Measurements from ENCODE around the gene LPP.

LPP gene

DNA sequence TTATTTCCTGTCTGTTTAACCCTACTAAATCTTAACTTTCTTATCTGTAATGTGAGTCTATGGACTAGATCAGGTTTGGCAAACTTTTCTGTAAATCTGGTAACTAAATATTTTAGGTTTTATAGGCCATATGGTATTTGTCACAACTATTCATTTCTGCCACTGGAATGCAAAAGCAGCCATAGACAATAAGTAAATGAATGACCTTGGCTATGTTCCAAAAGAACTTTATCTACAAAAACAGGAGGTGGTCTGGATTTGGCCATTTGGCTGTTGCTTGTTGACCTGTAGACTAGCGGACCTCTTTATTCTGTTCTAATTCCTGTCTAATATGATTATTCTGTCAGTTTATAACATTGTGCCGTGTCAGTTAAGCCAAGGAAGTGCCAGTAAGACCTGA lies 314.2 kb downstream of the LPP start:
- no peak for DNase-seq (ENCODE audit: low read depth in 2 of 2, low spot score in 1 of 2)

DNA sequence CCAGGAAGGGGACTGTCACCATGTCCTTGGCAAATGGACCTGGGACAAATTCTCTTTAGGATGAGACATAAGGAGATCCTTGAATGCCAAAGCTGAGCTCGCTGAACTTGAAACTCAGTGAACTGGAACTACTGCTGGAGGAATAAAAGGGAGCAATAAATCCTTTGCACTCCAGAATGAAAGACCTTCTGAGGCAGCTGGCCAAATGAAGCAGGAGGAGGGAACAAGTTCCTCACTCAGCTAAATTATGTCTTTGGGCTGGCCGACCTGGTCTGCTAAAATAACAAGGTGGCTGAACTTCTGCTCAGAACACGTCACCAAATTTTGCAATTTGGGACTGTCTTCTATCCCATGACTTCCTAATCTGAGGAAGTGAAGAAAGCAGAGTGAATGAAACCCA lies 314.7 kb downstream of the LPP start:
- DNase-seq (ENCODE audit: low read depth in 2 of 2, low spot score in 1 of 2): no peak

DNA sequence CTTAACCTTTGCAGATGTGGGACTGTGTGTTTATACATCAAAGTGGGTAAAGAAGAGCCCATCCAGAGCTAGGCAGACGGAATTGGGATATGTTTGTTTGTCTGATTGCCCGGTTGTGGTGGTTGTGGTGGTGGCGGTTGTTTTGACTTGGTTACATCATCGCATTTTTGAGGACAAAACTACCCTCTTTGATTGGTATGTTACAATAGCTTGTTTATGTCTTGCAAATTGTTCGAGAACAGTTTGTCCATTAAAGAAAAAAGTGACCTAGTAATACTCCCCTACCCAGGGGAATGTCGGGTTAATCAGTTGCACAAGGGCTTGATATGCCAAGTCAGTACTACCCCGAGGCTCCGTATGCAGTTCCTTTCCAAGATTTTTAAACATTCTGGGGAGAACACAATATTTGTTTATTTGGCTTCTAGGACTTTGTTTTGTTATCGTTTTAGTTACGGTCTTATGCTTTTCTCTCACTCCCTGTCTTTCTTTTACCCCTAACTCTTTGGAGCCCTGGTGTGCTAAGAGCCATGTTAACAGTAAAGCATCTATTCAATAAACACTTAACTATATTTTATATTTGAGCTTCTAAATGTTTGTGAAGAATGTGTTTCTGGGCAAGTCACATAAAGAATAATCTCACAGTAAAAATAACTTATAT lies 315.4 kb downstream of the LPP start:
- DNase-seq (ENCODE audit: low read depth in 2 of 2, low spot score in 1 of 2): no peak

- DNase-seq (ENCODE audit: low read depth in 2 of 2, low spot score in 1 of 2): no peak
Observed at GRCh38 chr3:188470508-188471130, 316.7 kb downstream of the LPP start.

DNA sequence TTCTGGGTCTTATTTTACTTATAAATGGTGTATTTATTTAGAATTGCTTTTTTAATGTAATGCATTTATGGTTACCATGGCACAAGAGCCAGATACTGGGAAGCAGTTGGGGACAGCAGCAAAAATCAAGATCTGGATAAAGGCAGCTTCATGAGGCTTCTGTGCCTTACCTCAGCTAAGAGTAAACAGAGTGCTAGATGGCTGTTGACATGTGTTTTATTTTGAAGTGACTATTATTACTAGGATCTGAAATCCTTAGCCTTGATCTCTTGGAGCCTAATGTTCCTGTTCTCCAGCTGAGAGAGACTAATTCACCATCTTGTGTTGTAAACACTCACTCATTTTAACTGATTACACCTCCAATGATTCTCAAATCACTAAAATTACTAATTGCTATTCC lies 317.8 kb downstream of the LPP start:
- DNase-seq (ENCODE audit: low read depth in 2 of 2, low spot score in 1 of 2): no peak

DNA sequence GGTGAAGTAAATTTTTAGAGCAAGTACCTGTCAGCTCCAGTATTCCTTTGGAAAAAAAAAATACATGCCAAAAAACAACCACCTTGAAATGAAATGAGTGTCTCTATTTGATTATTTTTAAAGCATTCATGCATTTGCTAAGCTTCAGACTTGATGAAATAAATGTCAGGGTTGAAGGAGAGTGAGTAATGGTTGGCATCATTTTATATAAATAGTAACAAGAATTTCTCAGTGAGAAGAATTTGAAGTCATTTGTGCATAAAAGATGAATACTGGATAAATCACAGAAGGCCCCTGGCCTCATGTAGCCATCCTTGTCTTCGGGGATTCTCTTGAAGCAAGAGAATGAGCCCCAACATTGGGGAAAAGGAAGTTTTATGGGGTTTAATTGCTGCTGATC lies 318.4 kb downstream of the LPP start:
- DNase-seq (ENCODE audit: low read depth in 2 of 2, low spot score in 1 of 2): no peak

- no peak for DNase-seq (ENCODE audit: low read depth in 2 of 2, low spot score in 1 of 2)
Observed at GRCh38 chr3:188473045-188473444, 319.1 kb downstream of the LPP start.

- no peak for DNase-seq (ENCODE audit: low read depth in 2 of 2, low spot score in 1 of 2)
Observed at GRCh38 chr3:188473591-188474288, 319.8 kb downstream of the LPP start.

DNA sequence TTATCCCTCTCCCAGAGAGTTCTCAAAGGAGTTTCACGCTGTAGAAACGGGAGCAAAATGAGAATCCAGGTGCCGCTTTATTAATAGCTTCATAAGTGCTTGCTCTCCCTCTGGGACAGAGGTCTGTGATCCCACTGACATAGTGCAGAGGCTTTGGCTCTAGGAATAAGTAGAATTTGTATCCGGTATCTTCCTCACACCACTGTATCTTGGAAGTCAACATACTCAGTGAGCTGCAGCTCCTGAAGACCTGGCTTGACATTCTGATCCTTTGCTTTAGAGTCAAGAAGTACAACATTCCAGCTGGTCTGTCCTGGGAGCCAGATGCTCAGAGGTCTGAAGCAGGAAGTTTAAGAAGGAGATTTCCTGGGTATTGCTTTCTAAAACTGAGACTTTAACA lies 323.0 kb downstream of the LPP start:
- DNase-seq (ENCODE audit: low read depth in 2 of 2, low spot score in 1 of 2): no peak

- DNase-seq (ENCODE audit: low read depth in 2 of 2, low spot score in 1 of 2): no peak
Observed at GRCh38 chr3:188480011-188480410, 326.1 kb downstream of the LPP start.

- DNase-seq (ENCODE audit: low read depth in 2 of 2, low spot score in 1 of 2): no peak
Observed at GRCh38 chr3:188482929-188483328, 329.0 kb downstream of the LPP start.

GRCh38 chr3:188486126-188486525 lies 332.2 kb downstream of the LPP start:
- no peak for DNase-seq (ENCODE audit: low read depth in 2 of 2, low spot score in 1 of 2)

DNA sequence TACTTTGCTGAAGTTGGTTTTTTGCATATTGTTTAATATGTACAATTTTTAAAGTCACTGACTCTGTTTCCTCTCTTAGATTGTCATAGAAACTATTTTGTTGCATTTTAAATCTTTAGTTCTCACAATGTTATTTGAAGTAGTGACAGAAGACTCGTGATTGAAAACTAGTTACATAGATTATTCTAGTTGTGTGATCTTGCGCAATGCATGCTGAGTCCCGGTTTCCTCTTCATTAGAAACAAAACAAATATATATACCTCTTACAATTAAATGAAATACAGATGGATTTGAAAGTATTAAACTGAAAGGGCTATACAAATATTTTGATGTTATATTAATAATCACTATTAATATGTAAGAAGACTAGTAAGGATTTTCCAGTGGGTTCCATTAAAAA lies 333.0 kb downstream of the LPP start:
- DNase-seq (ENCODE audit: low read depth in 2 of 2, low spot score in 1 of 2): no peak

GRCh38 chr3:188487652-188488051 lies 333.7 kb downstream of the LPP start:
- DNase-seq (ENCODE audit: low read depth in 2 of 2, low spot score in 1 of 2): no peak

GRCh38 chr3:188488801-188489200 lies 334.8 kb downstream of the LPP start:
- DNase-seq (ENCODE audit: low read depth in 2 of 2, low spot score in 1 of 2): no peak

GRCh38 chr3:188489639-188490405 lies 335.9 kb downstream of the LPP start:
- DNase-seq (ENCODE audit: low read depth in 2 of 2, low spot score in 1 of 2): no peak

- DNase-seq (ENCODE audit: low read depth in 2 of 2, low spot score in 1 of 2): no peak
Observed at GRCh38 chr3:188490416-188490815, 336.5 kb downstream of the LPP start.

- DNase-seq (ENCODE audit: low read depth in 2 of 2, low spot score in 1 of 2): no peak
Observed at GRCh38 chr3:188491276-188491687, 337.3 kb downstream of the LPP start.

DNA sequence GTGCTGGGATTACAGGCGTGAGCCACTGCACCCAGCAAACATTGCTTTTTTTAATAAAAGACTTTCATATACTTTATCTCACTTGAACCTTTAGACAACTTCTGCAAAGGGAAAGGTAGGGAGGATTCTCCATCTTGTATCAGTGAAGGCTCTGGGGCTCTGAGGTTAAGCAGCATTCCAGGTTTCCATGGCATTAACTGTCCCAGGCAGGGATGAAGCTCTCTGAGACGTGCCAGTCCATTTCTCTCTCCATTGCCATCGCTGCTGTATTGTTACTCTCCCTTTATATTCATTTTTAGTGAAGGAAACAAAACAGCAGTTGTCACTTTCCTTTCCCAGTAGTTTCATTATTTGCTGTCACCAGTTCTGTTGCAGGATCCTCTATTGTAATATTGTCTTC lies 342.4 kb downstream of the LPP start:
- no peak for DNase-seq (ENCODE audit: low read depth in 2 of 2, low spot score in 1 of 2)

DNA sequence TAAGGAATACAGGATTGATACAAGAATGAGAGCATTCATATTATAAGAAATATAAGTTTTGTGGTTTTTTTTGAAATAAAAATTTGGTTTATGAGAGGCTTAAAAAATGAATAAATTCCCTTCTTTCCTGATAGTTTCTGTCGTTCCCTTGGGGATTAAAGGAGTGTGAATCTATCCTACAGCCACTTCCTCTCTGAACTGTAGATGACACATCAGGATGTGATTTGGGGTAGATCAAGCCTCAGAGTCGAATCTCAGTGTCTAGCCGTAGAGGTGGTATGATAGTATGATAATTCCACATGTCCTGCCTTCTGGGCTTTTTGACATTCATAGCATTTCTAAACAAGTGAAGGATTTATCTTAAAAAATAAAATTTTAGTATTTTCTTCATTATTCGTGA lies 343.1 kb downstream of the LPP start:
- no peak for DNase-seq (ENCODE audit: low read depth in 2 of 2, low spot score in 1 of 2)

GRCh38 chr3:188503647-188504046 lies 349.7 kb downstream of the LPP start:
- no peak for DNase-seq (ENCODE audit: low read depth in 2 of 2, low spot score in 1 of 2)

- no peak for DNase-seq (ENCODE audit: low read depth in 2 of 2, low spot score in 1 of 2)
Observed at GRCh38 chr3:188505151-188505550, 351.2 kb downstream of the LPP start.

Data from stimulated activated CD8-positive, alpha-beta memory T cell treated with anti-CD3 and anti-CD28 coated beads, Interleukin-4, amount 100 ng/mL, for 1 hour (primary cell).